ENCODE data around the gene PHF12.

The PHF12 gene

DNA sequence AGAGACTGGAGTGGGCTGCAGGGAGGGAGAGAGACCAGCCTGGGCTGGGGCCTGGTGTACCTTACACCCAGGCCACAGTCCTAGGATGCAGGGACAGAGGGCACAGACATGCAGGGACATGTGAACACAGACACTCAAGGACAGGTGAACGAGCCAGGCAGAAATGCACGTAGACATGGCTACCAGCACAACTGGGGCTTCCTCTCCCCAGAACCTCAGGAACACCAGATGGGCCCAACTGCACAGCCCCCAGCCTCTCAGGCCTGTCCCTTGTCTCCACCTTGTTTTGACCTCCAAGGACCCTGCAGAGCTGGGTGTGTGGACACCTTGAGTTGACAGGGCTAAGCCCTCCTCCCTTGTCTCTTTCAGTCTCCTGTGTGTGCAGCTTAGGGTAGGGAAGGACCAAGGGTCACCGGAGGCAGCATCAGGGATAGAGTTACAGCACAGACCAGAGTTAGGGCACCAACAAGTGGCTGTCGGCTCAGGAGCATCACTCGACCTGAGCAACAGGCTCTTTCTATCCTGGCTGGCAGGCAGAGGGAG is 45.3 kb upstream of the PHF12 start:
- TF ChIP-seq, protein P1, sequence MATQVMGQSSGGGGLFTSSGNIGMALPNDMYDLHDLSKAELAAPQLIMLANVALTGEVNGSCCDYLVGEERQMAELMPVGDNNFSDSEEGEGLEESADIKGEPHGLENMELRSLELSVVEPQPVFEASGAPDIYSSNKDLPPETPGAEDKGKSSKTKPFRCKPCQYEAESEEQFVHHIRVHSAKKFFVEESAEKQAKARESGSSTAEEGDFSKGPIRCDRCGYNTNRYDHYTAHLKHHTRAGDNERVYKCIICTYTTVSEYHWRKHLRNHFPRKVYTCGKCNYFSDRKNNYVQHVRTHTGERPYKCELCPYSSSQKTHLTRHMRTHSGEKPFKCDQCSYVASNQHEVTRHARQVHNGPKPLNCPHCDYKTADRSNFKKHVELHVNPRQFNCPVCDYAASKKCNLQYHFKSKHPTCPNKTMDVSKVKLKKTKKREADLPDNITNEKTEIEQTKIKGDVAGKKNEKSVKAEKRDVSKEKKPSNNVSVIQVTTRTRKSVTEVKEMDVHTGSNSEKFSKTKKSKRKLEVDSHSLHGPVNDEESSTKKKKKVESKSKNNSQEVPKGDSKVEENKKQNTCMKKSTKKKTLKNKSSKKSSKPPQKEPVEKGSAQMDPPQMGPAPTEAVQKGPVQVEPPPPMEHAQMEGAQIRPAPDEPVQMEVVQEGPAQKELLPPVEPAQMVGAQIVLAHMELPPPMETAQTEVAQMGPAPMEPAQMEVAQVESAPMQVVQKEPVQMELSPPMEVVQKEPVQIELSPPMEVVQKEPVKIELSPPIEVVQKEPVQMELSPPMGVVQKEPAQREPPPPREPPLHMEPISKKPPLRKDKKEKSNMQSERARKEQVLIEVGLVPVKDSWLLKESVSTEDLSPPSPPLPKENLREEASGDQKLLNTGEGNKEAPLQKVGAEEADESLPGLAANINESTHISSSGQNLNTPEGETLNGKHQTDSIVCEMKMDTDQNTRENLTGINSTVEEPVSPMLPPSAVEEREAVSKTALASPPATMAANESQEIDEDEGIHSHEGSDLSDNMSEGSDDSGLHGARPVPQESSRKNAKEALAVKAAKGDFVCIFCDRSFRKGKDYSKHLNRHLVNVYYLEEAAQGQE (IDR thresholded peaks at IDR 0.05; ENCODE audit: low read depth), result no peak
- no peak for TF ChIP-seq FOXM1 (IDR thresholded peaks at IDR 0.05; ENCODE audit: borderline replicate concordance, low read depth)
- no peak for TF ChIP-seq TEAD4 (IDR thresholded peaks at IDR 0.05)
- no peak for TF ChIP-seq NFIC (IDR thresholded peaks at IDR 0.05)
- TF ChIP-seq EGR1 (IDR thresholded peaks at IDR 0.05), result no peak
- TF ChIP-seq, protein P2, sequence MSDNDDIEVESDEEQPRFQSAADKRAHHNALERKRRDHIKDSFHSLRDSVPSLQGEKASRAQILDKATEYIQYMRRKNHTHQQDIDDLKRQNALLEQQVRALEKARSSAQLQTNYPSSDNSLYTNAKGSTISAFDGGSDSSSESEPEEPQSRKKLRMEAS (IDR thresholded peaks at IDR 0.05), result no peak
- TF ChIP-seq YY1 (IDR thresholded peaks at IDR 0.05; ENCODE audit: low read depth), result no peak
- TF ChIP-seq, protein P3, sequence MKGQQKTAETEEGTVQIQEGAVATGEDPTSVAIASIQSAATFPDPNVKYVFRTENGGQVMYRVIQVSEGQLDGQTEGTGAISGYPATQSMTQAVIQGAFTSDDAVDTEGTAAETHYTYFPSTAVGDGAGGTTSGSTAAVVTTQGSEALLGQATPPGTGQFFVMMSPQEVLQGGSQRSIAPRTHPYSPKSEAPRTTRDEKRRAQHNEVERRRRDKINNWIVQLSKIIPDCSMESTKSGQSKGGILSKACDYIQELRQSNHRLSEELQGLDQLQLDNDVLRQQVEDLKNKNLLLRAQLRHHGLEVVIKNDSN (IDR thresholded peaks at IDR 0.05), result no peak
- TF ChIP-seq RAD21 (IDR thresholded peaks at IDR 0.05; ENCODE audit: low read depth), result no peak
- no peak for TF ChIP-seq ZBTB7A (IDR thresholded peaks at IDR 0.05; ENCODE audit: low read depth)

DNA sequence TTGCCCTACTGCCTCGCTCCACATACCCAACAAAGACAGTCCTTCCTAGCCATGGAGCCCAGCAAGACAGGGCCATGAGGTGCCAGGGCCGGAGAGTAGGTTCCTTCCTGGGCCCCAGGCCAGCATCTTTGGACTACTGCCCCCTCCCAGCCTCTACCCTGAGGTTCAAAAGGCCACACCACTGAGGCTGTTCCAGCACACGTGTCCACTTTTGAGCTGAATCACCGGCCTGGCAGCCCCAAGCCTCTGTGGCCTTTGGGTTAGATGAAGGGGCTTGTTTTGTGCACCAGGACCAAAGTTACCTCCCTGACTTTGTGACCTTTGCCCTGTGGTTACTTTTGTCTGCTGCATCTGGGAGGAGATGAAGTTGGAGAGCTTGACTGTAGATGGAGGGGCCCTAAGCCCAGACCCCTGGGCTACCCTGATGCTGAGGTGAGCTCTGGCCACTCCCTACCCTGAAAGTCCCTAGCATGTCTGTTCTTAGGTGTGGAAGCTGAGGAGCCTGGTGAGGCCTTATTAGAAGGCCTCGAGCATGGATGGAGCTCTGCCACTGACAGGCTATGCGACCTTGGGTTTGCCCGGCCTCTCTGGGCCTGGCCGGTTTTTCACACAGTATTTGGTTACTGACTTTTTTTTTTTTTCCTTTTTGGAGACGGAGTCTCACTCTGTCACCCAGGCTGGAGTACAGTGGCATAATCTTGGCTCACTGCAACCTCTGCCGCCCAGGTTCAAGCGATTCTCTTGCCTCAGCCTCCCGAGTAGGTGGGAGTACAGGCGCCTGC is 42.5 kb upstream of the PHF12 start:
- no peak for TF ChIP-seq FOXM1 (IDR thresholded peaks at IDR 0.05; ENCODE audit: borderline replicate concordance, low read depth)
- no peak for TF ChIP-seq EGR1 (IDR thresholded peaks at IDR 0.05)
- TF ChIP-seq RAD21 (IDR thresholded peaks at IDR 0.05; ENCODE audit: low read depth), result no peak
- no peak for TF ChIP-seq NFIC (IDR thresholded peaks at IDR 0.05)
- no peak for TF ChIP-seq YY1 (IDR thresholded peaks at IDR 0.05; ENCODE audit: low read depth)
- TF ChIP-seq CREB1 (IDR thresholded peaks at IDR 0.05; ENCODE audit: low read depth), result no peak
- TF ChIP-seq TCF12 (IDR thresholded peaks at IDR 0.05; ENCODE audit: low read depth), result no peak
- TF ChIP-seq, protein P1 (IDR thresholded peaks at IDR 0.05; ENCODE audit: low read depth), result no peak
- no peak for TF ChIP-seq EP300 (IDR thresholded peaks at IDR 0.05; ENCODE audit: borderline replicate concordance)
- no peak for TF ChIP-seq TAF1 (IDR thresholded peaks at IDR 0.05; ENCODE audit: low read depth)
- TF ChIP-seq, protein P3 (IDR thresholded peaks at IDR 0.05), result no peak
- no peak for TF ChIP-seq ZBTB7A (IDR thresholded peaks at IDR 0.05; ENCODE audit: low read depth)
- TF ChIP-seq, protein P2 (IDR thresholded peaks at IDR 0.05), result no peak
- TF ChIP-seq TEAD4 (IDR thresholded peaks at IDR 0.05), result no peak
- no peak for TF ChIP-seq CEBPB (IDR thresholded peaks at IDR 0.05)

DNA sequence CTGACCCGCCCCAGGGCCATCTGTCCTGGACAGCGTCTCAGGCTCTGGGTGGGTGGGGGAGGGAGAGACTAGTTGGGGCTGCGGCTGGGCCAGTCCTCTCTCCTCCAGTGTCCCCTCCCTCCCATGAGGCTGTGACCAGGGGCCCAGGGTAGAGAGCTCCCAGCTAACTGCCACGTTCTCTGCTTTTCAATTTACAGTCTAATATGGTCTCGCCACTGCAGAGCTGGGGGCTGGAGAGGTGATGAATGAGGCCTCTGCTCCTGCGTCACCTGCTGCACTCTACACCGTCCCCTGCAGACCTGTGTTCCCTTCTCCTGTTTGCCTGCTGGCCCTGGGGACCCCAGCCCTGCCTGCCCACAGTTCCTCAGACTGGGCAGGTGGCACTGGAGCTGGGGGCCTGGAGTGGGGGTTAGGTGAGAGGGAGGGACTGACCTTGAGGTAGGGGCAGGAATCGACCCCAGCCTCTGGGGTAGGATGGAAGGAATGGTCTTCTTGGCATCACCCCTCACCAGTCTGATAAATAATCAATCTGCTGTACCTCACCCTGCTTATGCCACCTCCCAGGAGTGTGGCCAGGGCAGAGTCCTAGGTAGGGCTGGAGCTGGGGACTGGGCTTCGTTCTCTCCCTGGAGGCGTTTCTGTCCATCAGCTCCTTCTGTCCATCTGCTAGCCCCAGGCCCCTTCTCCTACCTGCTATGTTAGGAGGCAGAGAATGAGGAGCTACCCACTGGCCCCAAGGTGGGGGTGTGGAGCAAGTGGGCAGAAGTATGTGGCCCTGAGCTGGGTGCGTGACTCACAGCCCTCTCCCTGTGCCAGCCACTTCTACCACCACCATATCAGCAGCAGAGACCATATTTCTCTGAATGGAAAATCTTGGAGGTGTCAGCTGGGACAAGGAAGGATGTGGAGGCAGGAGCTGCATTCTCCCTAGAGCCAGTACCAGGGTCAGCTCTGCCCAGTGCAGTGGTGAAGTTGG is 41.6 kb upstream of the PHF12 start:
- TF ChIP-seq FOXM1 (IDR thresholded peaks at IDR 0.05; ENCODE audit: borderline replicate concordance, low read depth) (no peak), NFIC (IDR thresholded peaks at IDR 0.05) (no peak), EGR1 (IDR thresholded peaks at IDR 0.05) (no peak), RAD21 (IDR thresholded peaks at IDR 0.05; ENCODE audit: low read depth) (no peak), TCF12 (IDR thresholded peaks at IDR 0.05; ENCODE audit: low read depth) (no peak), EP300 (IDR thresholded peaks at IDR 0.05; ENCODE audit: borderline replicate concordance) (no peak), TEAD4 (IDR thresholded peaks at IDR 0.05) (no peak), TAF1 (IDR thresholded peaks at IDR 0.05; ENCODE audit: low read depth) (no peak), ZBTB7A (IDR thresholded peaks at IDR 0.05; ENCODE audit: low read depth) (no peak), CEBPB (IDR thresholded peaks at IDR 0.05) (no peak)
- TF ChIP-seq, protein P2 (IDR thresholded peaks at IDR 0.05), result no peak
- TF ChIP-seq, protein P3 (IDR thresholded peaks at IDR 0.05), result no peak

DNA sequence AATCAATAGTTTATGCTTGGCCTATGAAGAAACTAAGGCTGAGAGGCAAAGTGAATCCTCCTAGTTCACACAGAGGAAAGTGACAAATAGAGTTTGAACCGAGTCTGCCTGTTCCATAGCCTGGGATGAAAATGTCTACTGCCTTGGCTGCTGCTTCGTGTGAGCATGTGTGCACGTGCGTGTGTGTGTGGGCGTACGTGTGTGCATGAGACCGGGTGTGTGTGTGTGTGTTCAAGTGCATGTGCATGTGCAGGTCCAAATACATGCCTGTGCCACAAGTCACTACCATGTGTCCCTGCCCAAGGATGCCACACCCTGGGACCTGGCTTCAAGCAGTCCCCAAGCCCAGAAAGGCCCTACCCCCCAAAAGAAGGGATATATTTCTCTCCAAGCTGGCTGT is 40.9 kb upstream of the PHF12 start:
- TF ChIP-seq TCF12 (IDR thresholded peaks at IDR 0.05; ENCODE audit: low read depth) (no peak), NFIC (IDR thresholded peaks at IDR 0.05) (no peak)
